PC-9 (cell line): ENCODE data around the gene HNRNPLL. TPM values are rescaled to one million over a fixed set of nuclear protein-coding genes. Genes with fewer than 3 reads are reported as not detected.

Source experiments
- BruUV-seq: library from RNA; stranded (reverse); fragments of 400-500 nt; replicated peaks from 2 replicates; lab custom pipeline; 2021; lab: Mats Ljungman, UMichigan
- CTCF ChIA-PET: fragments of 300-600 bp; sonication (Branson Sonifier 250); formaldehyde crosslinking; loops from one replicate; lab custom pipeline; 2022; ENCODE audit warnings: antibody characterized with exemption; lab: Charles Lee
- POLR2A ChIA-PET: fragments of 300-600 bp; sonication (Branson Sonifier 250); formaldehyde crosslinking; loops from one replicate; lab custom pipeline; 2022; ENCODE audit warnings: antibody characterized with exemption; ENCODE audit not compliant: unreplicated experiment; lab: Charles Lee
- DNase-seq, 2 experiments: peaks; one replicate each; pipeline versions ENCODE4 v3.0.0 to v3.0.0-alpha.2; 2015 to 2022; ENCODE audit warnings: mixed read lengths in 1 of 2
- H2AFZ ChIP-seq: fragments of 200-600 bp; sonication (generic); 2 replicates; pipeline ENCODE4 v1.8.1; 2017; ENCODE audit warnings: antibody characterized with exemption
- H3F3A ChIP-seq: fragments of 200-600 bp; sonication (generic); 2 replicates; pipeline ENCODE4 v1.8.1; 2017; ENCODE audit warnings: antibody characterized with exemption, mild to moderate bottlenecking, low read depth; ENCODE audit not compliant: insufficient read depth
- H3K27ac ChIP-seq: fragments of 200-600 bp; sonication (generic); 2 replicates; pipeline ENCODE4 v1.6.1; 2016; ENCODE audit warnings: mixed run types
- H3K27me3 ChIP-seq: fragments of 200-600 bp; sonication (generic); 2 replicates; pipeline ENCODE4 v1.6.1; 2016; ENCODE audit warnings: low read depth, mixed run types; ENCODE audit not compliant: insufficient read depth
- H3K36me3 ChIP-seq: fragments of 200-600 bp; sonication (generic); 2 replicates; pipeline ENCODE4 v1.6.1; 2016; ENCODE audit warnings: low read depth, mixed run types
- H3K4me1 ChIP-seq: fragments of 200-600 bp; sonication (generic); replicated peaks from 2 replicates; pipeline ENCODE4 v1.6.1; 2016; ENCODE audit warnings: mixed run types; ENCODE audit not compliant: insufficient read depth
- H3K4me2 ChIP-seq: fragments of 200-600 bp; sonication (generic); 2 replicates; pipeline ENCODE4 v1.6.1; 2017; ENCODE audit warnings: mixed run types
- H3K4me3 ChIP-seq: fragments of 200-600 bp; sonication (generic); 2 replicates; pipeline ENCODE4 v1.6.1; 2016; ENCODE audit warnings: mixed run types
- H3K79me2 ChIP-seq: fragments of 200-600 bp; sonication (generic); 2 replicates; pipeline ENCODE4 v1.6.1; 2017; ENCODE audit warnings: low read depth, mixed run types
- H3K9me2 ChIP-seq: fragments of 200-600 bp; sonication (generic); 2 replicates; pipeline ENCODE4 v1.8.1; 2017; ENCODE audit warnings: mild to moderate bottlenecking; ENCODE audit not compliant: insufficient read depth
- H3K9me3 ChIP-seq: fragments of 200-600 bp; sonication (generic); 2 replicates; pipeline ENCODE4 v1.8.1; 2016; ENCODE audit warnings: low read depth; ENCODE audit not compliant: insufficient read depth
- H4K20me1 ChIP-seq: fragments of 200-600 bp; sonication (generic); 2 replicates; pipeline ENCODE4 v1.8.1; 2017; ENCODE audit not compliant: insufficient read depth
- EZH2 ChIP-seq: fragments of 200-600 bp; sonication (generic); IDR thresholded peaks from 2 replicates; pipeline ENCODE4 v1.8.0; 2017; ENCODE audit warnings: antibody characterized with exemption, low read depth
- intact Hi-C: fragments of 100-400 bp; cut with micrococcal nuclease; formaldehyde crosslinking; loops from one replicate; pipeline ENCODE4 v1.10.0; 2022; ENCODE audit not compliant: unreplicated experiment
- total RNA-seq: library from RNA; stranded (reverse); gene quantifications from 2 replicates; pipeline ENCODE4 v1.2.3, GENCODE V29; 2021
- TF ChIP-seq, protein P1 (sequence below): fragments of 200-600 bp; sonication (generic); conservative IDR thresholded peaks from 2 replicates; pipeline ENCODE4 v1.6.1; 2017; ENCODE audit warnings: mixed run types, antibody characterized with exemption, mild to moderate bottlenecking, moderate library complexity

The HNRNPLL gene
- total RNA-seq, 1 experiment from 2014 or later = 38.1 TPM

DNA sequence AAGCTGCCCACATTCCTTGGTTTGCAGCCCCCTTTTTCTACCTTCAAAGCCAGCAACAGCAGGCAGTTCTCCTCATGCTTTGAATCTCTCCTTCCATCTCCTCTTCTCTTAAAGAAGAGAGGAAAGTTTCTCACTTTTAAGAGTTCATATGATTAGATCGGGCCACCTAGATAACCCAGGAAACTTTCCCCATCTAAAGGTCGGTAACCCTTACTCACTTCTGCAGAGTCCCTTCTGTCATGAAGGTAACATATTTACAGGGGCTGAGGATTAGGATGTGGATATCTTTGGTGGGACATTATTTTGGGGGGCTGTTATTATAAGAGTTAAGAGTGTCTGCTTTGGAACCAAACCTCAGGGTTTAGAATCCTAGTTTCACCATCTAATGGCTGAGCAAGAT lies 51.0 kb downstream of the HNRNPLL start:
- no peaks in the 10 kb centered on the region for H3K9me2 ChIP-seq
- H3K4me1 ChIP-seq = no peaks in the 10 kb centered on the region
- no peaks in the 10 kb centered on the region for H3K36me3 ChIP-seq
- H3K4me2 ChIP-seq = no peak overlapping the region
- no peak overlapping the region for H2AFZ ChIP-seq
- DNase-seq = no peak
- no peak overlapping the region for H3K4me3 ChIP-seq
- H4K20me1 ChIP-seq = no peaks in the 10 kb centered on the region
- no peaks in the 10 kb centered on the region for H3K9me3 ChIP-seq
- intact Hi-C loops = no loop called here
- H3K79me2 ChIP-seq = no peaks in the 10 kb centered on the region
- H3K27me3 ChIP-seq = no peaks in the 10 kb centered on the region
- H3F3A ChIP-seq = no peaks in the 10 kb centered on the region
- no peak for TF ChIP-seq EZH2
- TF ChIP-seq, protein P1, sequence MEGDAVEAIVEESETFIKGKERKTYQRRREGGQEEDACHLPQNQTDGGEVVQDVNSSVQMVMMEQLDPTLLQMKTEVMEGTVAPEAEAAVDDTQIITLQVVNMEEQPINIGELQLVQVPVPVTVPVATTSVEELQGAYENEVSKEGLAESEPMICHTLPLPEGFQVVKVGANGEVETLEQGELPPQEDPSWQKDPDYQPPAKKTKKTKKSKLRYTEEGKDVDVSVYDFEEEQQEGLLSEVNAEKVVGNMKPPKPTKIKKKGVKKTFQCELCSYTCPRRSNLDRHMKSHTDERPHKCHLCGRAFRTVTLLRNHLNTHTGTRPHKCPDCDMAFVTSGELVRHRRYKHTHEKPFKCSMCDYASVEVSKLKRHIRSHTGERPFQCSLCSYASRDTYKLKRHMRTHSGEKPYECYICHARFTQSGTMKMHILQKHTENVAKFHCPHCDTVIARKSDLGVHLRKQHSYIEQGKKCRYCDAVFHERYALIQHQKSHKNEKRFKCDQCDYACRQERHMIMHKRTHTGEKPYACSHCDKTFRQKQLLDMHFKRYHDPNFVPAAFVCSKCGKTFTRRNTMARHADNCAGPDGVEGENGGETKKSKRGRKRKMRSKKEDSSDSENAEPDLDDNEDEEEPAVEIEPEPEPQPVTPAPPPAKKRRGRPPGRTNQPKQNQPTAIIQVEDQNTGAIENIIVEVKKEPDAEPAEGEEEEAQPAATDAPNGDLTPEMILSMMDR = no peak
- POLR2A ChIA-PET = no interaction called here
- H3K27ac ChIP-seq = no peak overlapping the region
- no TSS peak for BruUV-seq
- CTCF ChIA-PET = no interaction called here

DNA sequence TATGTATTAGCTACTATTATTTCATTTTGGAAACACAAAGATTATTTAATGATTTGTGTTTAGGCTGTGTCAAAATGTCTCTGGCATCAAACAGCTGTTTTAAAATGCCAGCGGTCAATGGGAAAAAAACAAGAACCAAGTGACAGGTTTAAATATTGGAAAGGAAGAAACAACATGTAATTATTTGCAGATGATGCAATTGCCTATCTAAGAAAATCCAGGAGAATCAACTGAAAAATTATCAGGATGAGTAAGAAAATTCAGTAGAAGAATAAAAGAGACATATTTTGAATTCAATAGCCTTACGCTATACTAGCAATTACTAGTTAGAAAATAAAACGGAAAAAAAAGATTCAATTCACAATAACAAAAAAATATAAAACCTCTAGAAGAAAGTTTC lies 51.6 kb downstream of the HNRNPLL start:
- H3F3A ChIP-seq = no peaks in the 10 kb centered on the region
- H3K27me3 ChIP-seq = no peaks in the 10 kb centered on the region
- TF ChIP-seq EZH2 = no peak
- TF ChIP-seq, protein P1 = no peak
- H3K79me2 ChIP-seq = no peaks in the 10 kb centered on the region
- no peak for DNase-seq
- no TSS peak for BruUV-seq
- intact Hi-C loops = no loop called here
- H3K27ac ChIP-seq = no peak overlapping the region
- H4K20me1 ChIP-seq = no peaks in the 10 kb centered on the region
- H3K36me3 ChIP-seq = no peaks in the 10 kb centered on the region
- CTCF ChIA-PET = no interaction called here
- H2AFZ ChIP-seq = no peak overlapping the region
- no peak overlapping the region for H3K4me2 ChIP-seq
- no peaks in the 10 kb centered on the region for H3K9me3 ChIP-seq
- H3K4me1 ChIP-seq = no peaks in the 10 kb centered on the region
- H3K9me2 ChIP-seq = no peaks in the 10 kb centered on the region
- POLR2A ChIA-PET = no interaction called here
- no peak overlapping the region for H3K4me3 ChIP-seq

DNA sequence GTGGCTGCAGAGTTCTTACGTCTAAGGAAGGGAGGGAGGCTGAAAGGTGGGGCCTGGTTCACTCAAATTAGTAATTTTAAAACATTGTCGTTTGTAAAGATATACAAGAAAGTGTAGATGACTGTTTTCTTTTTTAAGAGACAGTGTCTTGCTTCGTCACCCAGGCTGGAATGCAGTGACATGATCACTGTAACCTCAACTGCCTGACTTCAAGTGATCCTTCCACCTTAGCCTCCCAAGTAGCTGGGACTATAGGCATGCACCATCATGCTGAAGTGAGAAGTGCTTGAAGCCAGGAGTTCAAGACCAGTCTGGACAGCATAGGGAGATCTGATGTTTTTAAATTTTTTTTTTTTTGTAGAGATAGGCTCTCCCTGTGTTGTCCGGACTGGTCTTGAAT lies 52.9 kb downstream of the HNRNPLL start:
- Histone ChIP-seq H3K4me2 (no peak overlapping the region), H2AFZ (no peak overlapping the region), H4K20me1 (no peaks in the 10 kb centered on the region), H3K27me3 (no peaks in the 10 kb centered on the region), H3K27ac (no peak overlapping the region), H3K9me2 (no peaks in the 10 kb centered on the region), H3K79me2 (no peaks in the 10 kb centered on the region), H3K9me3 (no peaks in the 10 kb centered on the region), H3F3A (no peaks in the 10 kb centered on the region), H3K4me3 (no peak overlapping the region), H3K4me1 (no peaks in the 10 kb centered on the region), H3K36me3 (no peaks in the 10 kb centered on the region)
- BruUV-seq = no TSS peak
- intact Hi-C loops = no loop called here
- POLR2A ChIA-PET = no interaction called here
- no peak for DNase-seq
- CTCF ChIA-PET = no interaction called here
- TF ChIP-seq EZH2 = no peak
- TF ChIP-seq, protein P1 = no peak
